H1 (cell line): ENCODE data around the gene RANBP9. TPM values are rescaled to one million over a fixed set of nuclear protein-coding genes. Genes with fewer than 3 reads are reported as not detected.

ENCODE experiments used
- CTCF ChIA-PET: fragments of 300-600 bp; sonication (Branson Sonifier 250); formaldehyde crosslinking; loops from one replicate; lab custom pipeline; 2021; ENCODE audit not compliant: partially characterized antibody; lab: Charles Lee
- POLR2A ChIA-PET: fragments of 300-600 bp; sonication (Branson Sonifier 250); formaldehyde crosslinking; loops from one replicate; lab custom pipeline; 2021; ENCODE audit warnings: inconsistent platforms; ENCODE audit not compliant: partially characterized antibody; lab: Charles Lee
- DNase-seq, 2 experiments: peaks; one replicate each; pipeline versions ENCODE4 v3.0.0 to v3.0.0-alpha.2; 2010 to 2022; ENCODE audit warnings: low spot score in 2 of 2, low read depth in 1 of 2, mixed read lengths in 1 of 2
- FAIRE-seq: peaks from 2 replicates; lab custom pipeline; 2011; peaks lifted over from hg19 to GRCh38; lab: Jason Lieb, UNC
- H2AFZ ChIP-seq: 2 replicates; pipeline ENCODE4 v1.8.1; 2012; ENCODE audit warnings: low read length, inconsistent platforms
- H2AK5ac ChIP-seq: 2 replicates; pipeline ENCODE4 v1.6.1; 2013; ENCODE audit warnings: low read depth, low read length
- H2BK120ac ChIP-seq: replicated peaks from 2 replicates; pipeline ENCODE3; 2013; ENCODE audit warnings: low read depth, low read length, inconsistent platforms
- H2BK12ac ChIP-seq: 2 replicates; pipeline ENCODE4 v1.6.1; 2013; ENCODE audit warnings: low read depth, low read length
- H2BK15ac ChIP-seq: 2 replicates; pipeline ENCODE4 v1.6.1; 2013; ENCODE audit warnings: low read length
- H2BK20ac ChIP-seq: 2 replicates; pipeline ENCODE4 v1.6.1; 2013; ENCODE audit warnings: low read length
- H2BK5ac ChIP-seq: 2 replicates; pipeline ENCODE4 v1.6.1; 2013; ENCODE audit warnings: low read depth, low read length
- H3K14ac ChIP-seq: 2 replicates; pipeline ENCODE4 v1.6.1; 2013; ENCODE audit warnings: inconsistent platforms; ENCODE audit not compliant: insufficient read length
- H3K18ac ChIP-seq: 2 replicates; pipeline ENCODE4 v1.6.1; 2013; ENCODE audit warnings: low read length; ENCODE audit errors: extremely low read depth
- H3K23ac ChIP-seq: 2 replicates; pipeline ENCODE4 v1.6.1; 2013; ENCODE audit warnings: inconsistent platforms; ENCODE audit not compliant: insufficient read length
- H3K23me2 ChIP-seq: 2 replicates; pipeline ENCODE4 v1.6.1; 2013; ENCODE audit warnings: low read depth, low read length
- H3K27ac ChIP-seq: 2 replicates; pipeline ENCODE4 v1.6.1; 2011; ENCODE audit warnings: low read depth, low read length, inconsistent platforms
- H3K27me3 ChIP-seq, 4 experiments: replicated peaks in 1 of 4; 1 replicate in 1 of 4; 2 replicates in 3 of 4; pipeline versions ENCODE4 v1.6.1 to v1.8.1; 2011 to 2013; ENCODE audit warnings: low read length in 3 of 4, mild to moderate bottlenecking in 3 of 4, inconsistent platforms in 2 of 4, mixed read lengths in 2 of 4, moderate library complexity in 1 of 4; ENCODE audit not compliant: control insufficient read depth in 3 of 4, insufficient read depth in 3 of 4; ENCODE audit errors: extremely low read depth in 1 of 4
- H3K36me3 ChIP-seq, 4 experiments: 2 replicates each; pipeline versions ENCODE4 v1.6.1 to v1.8.1; 2011 to 2013; ENCODE audit warnings: mild to moderate bottlenecking in 4 of 4, low read length in 3 of 4, moderate library complexity in 2 of 4, control low read depth in 1 of 4, inconsistent platforms in 1 of 4; ENCODE audit not compliant: insufficient read depth in 4 of 4, control insufficient read depth in 2 of 4
- H3K4ac ChIP-seq: replicated peaks from 2 replicates; pipeline ENCODE3; 2013; ENCODE audit warnings: low read length, low read depth, mixed read lengths, inconsistent platforms; ENCODE audit not compliant: insufficient read length
- H3K4me1 ChIP-seq, 4 experiments: replicated peaks in 1 of 4; 1 replicate in 1 of 4; 2 replicates in 3 of 4; pipeline versions ENCODE4 v1.6.1 to v1.8.1; 2011 to 2013; ENCODE audit warnings: low read length in 3 of 4, inconsistent platforms in 2 of 4, mixed read lengths in 1 of 4; ENCODE audit not compliant: insufficient read depth in 4 of 4, control insufficient read depth in 3 of 4
- H3K4me2 ChIP-seq, 2 experiments: 2 replicates each; pipeline versions ENCODE4 v1.6.1 to v1.8.1; 2011 to 2013; ENCODE audit warnings: low read depth in 2 of 2, low read length in 2 of 2, control low read depth in 1 of 2, inconsistent platforms in 1 of 2, mild to moderate bottlenecking in 1 of 2; ENCODE audit not compliant: insufficient read depth in 1 of 2
- H3K4me3 ChIP-seq, 4 experiments: fragments of 200-600, 300-600 bp in 1 of 4; sonication (generic), shearing (Covaris generic), sonication (Bioruptor Twin) in 1 of 4; 2 replicates each; pipeline versions ENCODE4 v1.5.1 to v1.8.1; 2011 to 2016; ENCODE audit warnings: low read length in 4 of 4, low read depth in 3 of 4, control low read depth in 2 of 4, inconsistent platforms in 2 of 4, mild to moderate bottlenecking in 2 of 4, mixed read lengths in 1 of 4, moderate library complexity in 1 of 4; ENCODE audit not compliant: insufficient read depth in 2 of 4; ENCODE audit errors: extremely low read depth in 1 of 4
- H3K56ac ChIP-seq: replicated peaks from 2 replicates; pipeline ENCODE3; 2013; ENCODE audit warnings: low read depth, mild to moderate bottlenecking, mixed read lengths, low read length, inconsistent platforms; ENCODE audit not compliant: insufficient read length
- H3K79me1 ChIP-seq: 2 replicates; pipeline ENCODE4 v1.6.1; 2013; ENCODE audit warnings: low read depth, low read length, control low read depth
- H3K79me2 ChIP-seq, 2 experiments: 2 replicates each; pipeline versions ENCODE4 v1.6.1 to v1.8.1; 2012 to 2013; ENCODE audit warnings: low read length in 2 of 2, mild to moderate bottlenecking in 2 of 2, inconsistent platforms in 1 of 2; ENCODE audit not compliant: insufficient read depth in 2 of 2, control insufficient read depth in 1 of 2
- H3K9ac ChIP-seq, 4 experiments: replicated peaks in 1 of 4; 1 replicate in 1 of 4; 2 replicates in 3 of 4; pipeline versions ENCODE4 v1.6.1 to v1.8.1; 2011 to 2013; ENCODE audit warnings: low read depth in 3 of 4, low read length in 3 of 4, control low read depth in 2 of 4, mild to moderate bottlenecking in 2 of 4, moderate library complexity in 2 of 4, inconsistent platforms in 1 of 4; ENCODE audit errors: extremely low read depth in 1 of 4
- H3K9me3 ChIP-seq, 2 experiments: 2 replicates each; pipeline versions ENCODE4 v1.6.1 to v1.8.1; 2012 to 2013; ENCODE audit warnings: mild to moderate bottlenecking in 2 of 2, moderate library complexity in 2 of 2, control low read depth in 1 of 2, inconsistent platforms in 1 of 2, low read depth in 1 of 2, low read length in 1 of 2, mixed read lengths in 1 of 2; ENCODE audit not compliant: insufficient read depth in 2 of 2
- H4K20me1 ChIP-seq, 2 experiments: replicated peaks in 1 of 2; 2 replicates each; pipeline versions ENCODE3 to v1.8.1; 2011 to 2013; ENCODE audit warnings: inconsistent platforms in 2 of 2, low read length in 2 of 2, mild to moderate bottlenecking in 1 of 2; ENCODE audit not compliant: insufficient read depth in 2 of 2, control insufficient read depth in 1 of 2
- H4K5ac ChIP-seq: 2 replicates; pipeline ENCODE4 v1.6.1; 2013; ENCODE audit warnings: low read length, low read depth, mixed read lengths, inconsistent platforms; ENCODE audit not compliant: insufficient read length
- H4K8ac ChIP-seq: 2 replicates; pipeline ENCODE4 v1.8.0; 2013; ENCODE audit warnings: mild to moderate bottlenecking, moderate library complexity, low read length, inconsistent platforms; ENCODE audit not compliant: insufficient read depth; ENCODE audit errors: extremely low read depth
- H4K91ac ChIP-seq: replicated peaks from 2 replicates; pipeline ENCODE3; 2013; ENCODE audit warnings: low read length, mixed read lengths, inconsistent platforms; ENCODE audit not compliant: insufficient read length
- E2F6 ChIP-seq: IDR thresholded peaks from 2 replicates; pipeline ENCODE4 v1.6.1; 2012; ENCODE audit warnings: inconsistent platforms
- RFX5 ChIP-seq: IDR thresholded peaks from 2 replicates; pipeline ENCODE4 v1.6.1; 2011; ENCODE audit warnings: low read depth, low read length, improper control_type of control experiment, borderline replicate concordance
- WGBS, 2 experiments: shearing (Covaris generic) in 1 of 2; methylation state at CpG; one replicate each; pipeline versions ENCODE4 v1.1.6 to v1.1.7; 2013 to 2015; ENCODE audit warnings: low lambda C conversion rate in 2 of 2, mixed read lengths in 2 of 2, inconsistent platforms in 1 of 2, low coverage in 1 of 2, missing lambda C conversion rate in 1 of 2; ENCODE audit not compliant: insufficient replicate concordance in 2 of 2, insufficient coverage in 1 of 2, insufficient read length in 1 of 2; ENCODE audit errors: extremely low coverage in 1 of 2, missing lambda C conversion rate in 1 of 2; 5-methylcytosine and 5-hydroxymethylcytosine counted together
- polyA plus RNA-seq, 7 experiments: library from polyadenylated mRNA; depleted of rRNA in 3 of 7; stranded (reverse) in 5 of 7; unstranded in 2 of 7; fragments of >200 nt in 5 of 7; fragments of 200-250 nt in 2 of 7; gene quantifications; 1 replicate in 5 of 7; 2 replicates in 1 of 7; 4 replicates in 1 of 7; pipeline versions ENCODE4 v1.2.1 to v1.2.3, GENCODE V29; 2011 to 2013; ENCODE audit warnings: missing spikeins in 2 of 7, mixed read lengths in 2 of 7
- total RNA-seq: library from RNA; stranded (reverse); fragmentation: NEBNext Ultra II Directional; extraction: Animal tissue kit (Norgen Biotek cat#: 25700); gene quantifications from 2 replicates; pipeline ENCODE4 v1.2.1, GENCODE V29; 2021

RANBP9 gene
- total and polyA plus RNA-seq, 2 of the 8 experiments (the other 6 are each of a cell fraction or from before 2014, with no cell fraction given): 13.0 to 36.7 TPM

GRCh38 chr6:13676551-13677156, 35.0 kb downstream of the RANBP9 start:
- Histone ChIP-seq H3K18ac (no peak overlapping the region), H3K56ac (no peak overlapping the region), H3K27ac (no peak overlapping the region), H2AK5ac (no peak overlapping the region), H2AFZ (no peak overlapping the region), H3K9me3 (no peaks in the 10 kb centered on the region), H3K14ac (no peak overlapping the region), H3K4ac (no peak overlapping the region), H4K91ac (no peak overlapping the region), H2BK120ac (no peak overlapping the region), H3K4me1 (no peaks in the 10 kb centered on the region), H3K36me3 (no peaks in the 10 kb centered on the region; a peak in 1 of 8 replicates), H3K79me1 (0 out of 2 replicates have a peak, but pooled peaks cover 4% of the 10 kb centered on the region), H2BK15ac (no peak overlapping the region), H4K20me1 (peaks cover 0 to 1% of the 10 kb centered on the region in 2 experiments), H3K4me3 (no peak overlapping the region), H3K23me2 (no peaks in the 10 kb centered on the region), H3K79me2 (peaks cover 3 to 95% of the 10 kb centered on the region in 2 experiments; a peak in 3 of 4 replicates), H2BK5ac (no peak overlapping the region), H3K23ac (no peak overlapping the region), H2BK20ac (no peak overlapping the region), H4K8ac (no peak overlapping the region), H3K9ac (no peak overlapping the region), H4K5ac (no peak overlapping the region), H3K4me2 (no peak overlapping the region), H2BK12ac (no peak overlapping the region), H3K27me3 (no peaks in the 10 kb centered on the region)
- TF ChIP-seq E2F6 (no peak), RFX5 (no peak)
- no peak for DNase-seq
- no peak for FAIRE-seq
- CTCF ChIA-PET: no interaction called here
- 86% methylated on average over 3 of the region's 3 CpGs; no CpG with 5 or more reads in 1 of the 2 experiments for WGBS, 2 experiments
- POLR2A ChIA-PET: no interaction called here
